ENCODE results near the gene SLF2.

GRCh38 chr10:100985336-100985735 is 72.6 kb downstream of the SLF2 start:
- TF ChIP-seq CTCF (IDR thresholded peaks at IDR 0.05) (no peak), POLR2A (IDR thresholded peaks at IDR 0.05) (no peak)
